Heart left ventricle (tissue), 13 donors: Measurements from ENCODE around the gene OLR1.

Experiments
- CTCF ChIP-seq, 12 donors: fragments of 200-600 bp; sonication (generic) in 4 of 12; IDR thresholded peaks; one replicate each; pipeline versions ENCODE4 v1.5.0 to v1.8.0; 2018 to 2022; ENCODE audit warnings: antibody characterized with exemption in 12 of 12, mild to moderate bottlenecking in 5 of 12
- POLR2A ChIP-seq, 2 donors: fragments of 450-650 bp; IDR thresholded peaks; one replicate each; pipeline ENCODE4 v1.6.1; 2017; ENCODE audit warnings: antibody characterized with exemption in 2 of 2, mild to moderate bottlenecking in 2 of 2, moderate library complexity in 2 of 2
- donor health status: ischemic (EF 13 %, LVEDD 7.1; RV severe dilation, severe dysfunction).
- donor health status: DM: no; HTN: yes; CAD: no.
- donor health status: DM: no; HTN: no; CAD: no.
- donor health status: ischemic (EF 25% LVEDD 6.9; RV normal size, moderate dysfunction).
- donor health status: ischemic (EF 25% LVEDD 5.7; RV mildly dilated, moderate dysfunction).
- donor health status: ischemic (EF 35%, LVEDD 5.7; RV mildly dilated, moderate dysfunction).
- donor health status: nonischemic (EF 11% LVEDD 7.7; RV severe dilation, severe dysfunction).
- donor health status: DM: yes; HTN: yes; CAD: no.
- donor health status: PGD.
- donor health status: ischemic (EF 29% LVEDD 5.4; RV normal size, mild dysfunction).
- donor health status: nonischemic (EF 23%, LVEDD 6.1; RV moderate dilation, normal function).

DNA sequence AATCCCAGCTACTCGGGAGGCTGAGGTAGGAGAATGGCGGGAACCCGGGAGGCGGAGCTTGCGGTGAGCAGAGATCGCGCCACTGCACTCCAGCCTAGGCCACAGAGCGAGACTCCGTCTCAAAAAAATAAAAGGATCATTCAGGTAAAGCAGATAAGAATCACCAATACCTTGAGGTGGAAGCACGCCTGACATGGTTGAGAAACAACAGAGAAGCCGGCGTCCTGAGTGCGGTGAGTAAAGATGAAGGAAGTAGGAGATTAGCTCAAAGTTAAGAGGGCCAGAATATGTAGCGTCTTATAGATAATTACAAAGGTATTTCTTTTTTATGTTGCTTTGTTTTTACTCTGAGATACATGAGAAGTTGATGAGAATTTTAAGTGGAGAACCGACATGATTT, 56.6 kb downstream of the OLR1 start:
- TF ChIP-seq CTCF (IDR thresholded peaks at IDR 0.05) (no peak), POLR2A (IDR thresholded peaks at IDR 0.05) (no peak)
